Sigmoid colon (tissue), 4 donors: ENCODE data around the gene MXRA5.

Experiments used
- POLR2A ChIP-seq, 2 donors: fragments of 450-650 bp; IDR thresholded peaks; one replicate each; pipeline ENCODE4 v1.6.1; 2016; ENCODE audit warnings: antibody characterized with exemption in 2 of 2, mild to moderate bottlenecking in 2 of 2, moderate library complexity in 2 of 2
- POLR2AphosphoS5 ChIP-seq, 4 donors: sonication (generic); formaldehyde crosslinking; IDR thresholded peaks; one replicate each; pipeline ENCODE4 v1.6.1; 2017; ENCODE audit warnings: antibody characterized with exemption in 4 of 4
- TF ChIP-seq, protein P1 (sequence below), 4 experiments: fragments of 450-650 bp in 3 of 4; fragments of 200-600 bp in 1 of 4; IDR thresholded peaks; one replicate each; pipeline ENCODE4 v1.5.1; 2016 to 2019; ENCODE audit warnings: antibody characterized with exemption in 4 of 4, mild to moderate bottlenecking in 3 of 4, moderate library complexity in 2 of 4

DNA sequence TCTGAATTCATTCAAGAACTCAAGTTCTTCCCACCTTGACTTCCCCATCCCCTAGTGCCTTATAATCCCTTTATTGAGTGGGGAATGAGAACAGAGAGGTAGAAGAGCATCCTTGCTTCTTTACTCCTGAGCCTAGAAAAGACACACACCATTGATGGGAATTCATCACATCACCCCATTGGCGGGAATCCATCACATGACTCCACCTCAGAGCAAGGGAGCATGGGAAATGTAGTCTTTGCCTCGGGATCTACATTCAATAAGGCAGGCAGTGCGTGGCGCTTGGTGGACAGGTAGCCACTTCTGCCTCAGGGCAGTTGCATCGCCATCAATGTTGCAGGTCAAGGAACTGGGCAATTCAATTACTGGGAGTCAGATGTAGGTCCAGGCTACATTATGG, 50.7 kb downstream of the MXRA5 start:
- no peak for TF ChIP-seq POLR2A (IDR thresholded peaks at IDR 0.05)
- TF ChIP-seq, protein P1, sequence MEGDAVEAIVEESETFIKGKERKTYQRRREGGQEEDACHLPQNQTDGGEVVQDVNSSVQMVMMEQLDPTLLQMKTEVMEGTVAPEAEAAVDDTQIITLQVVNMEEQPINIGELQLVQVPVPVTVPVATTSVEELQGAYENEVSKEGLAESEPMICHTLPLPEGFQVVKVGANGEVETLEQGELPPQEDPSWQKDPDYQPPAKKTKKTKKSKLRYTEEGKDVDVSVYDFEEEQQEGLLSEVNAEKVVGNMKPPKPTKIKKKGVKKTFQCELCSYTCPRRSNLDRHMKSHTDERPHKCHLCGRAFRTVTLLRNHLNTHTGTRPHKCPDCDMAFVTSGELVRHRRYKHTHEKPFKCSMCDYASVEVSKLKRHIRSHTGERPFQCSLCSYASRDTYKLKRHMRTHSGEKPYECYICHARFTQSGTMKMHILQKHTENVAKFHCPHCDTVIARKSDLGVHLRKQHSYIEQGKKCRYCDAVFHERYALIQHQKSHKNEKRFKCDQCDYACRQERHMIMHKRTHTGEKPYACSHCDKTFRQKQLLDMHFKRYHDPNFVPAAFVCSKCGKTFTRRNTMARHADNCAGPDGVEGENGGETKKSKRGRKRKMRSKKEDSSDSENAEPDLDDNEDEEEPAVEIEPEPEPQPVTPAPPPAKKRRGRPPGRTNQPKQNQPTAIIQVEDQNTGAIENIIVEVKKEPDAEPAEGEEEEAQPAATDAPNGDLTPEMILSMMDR (IDR thresholded peaks at IDR 0.05), result no peak
- TF ChIP-seq POLR2AphosphoS5 (IDR thresholded peaks at IDR 0.05), result no peak
